Bronchial epithelial cell (primary cell): ENCODE data around the gene ART4. TPM values are rescaled to one million over a fixed set of nuclear protein-coding genes. Genes with fewer than 3 reads are reported as not detected.

ENCODE experiments used
- DNase-seq: peaks from one replicate; pipeline ENCODE4 v3.0.0-alpha.2; 2010; ENCODE audit warnings: low read depth
- FAIRE-seq: peaks from 2 replicates; lab custom pipeline; 2011; peaks lifted over from hg19 to GRCh38; lab: Jason Lieb, UNC
- H3K27me3 ChIP-seq: 2 replicates; pipeline ENCODE4 v1.5.1; 2011; ENCODE audit warnings: low read length; ENCODE audit not compliant: control insufficient read depth, insufficient read depth
- H3K36me3 ChIP-seq: 2 replicates; pipeline ENCODE4 v1.5.1; 2011; ENCODE audit warnings: low read length; ENCODE audit not compliant: control insufficient read depth, insufficient read depth
- H3K4me3 ChIP-seq: 2 replicates; pipeline ENCODE4 v1.5.1; 2011; ENCODE audit warnings: mild to moderate bottlenecking, low read depth, low read length, control low read depth
- CTCF ChIP-seq: IDR thresholded peaks from 2 replicates; pipeline ENCODE4 v1.5.1; 2011; ENCODE audit warnings: mild to moderate bottlenecking, moderate library complexity, low read length, control low read depth, inconsistent platforms; ENCODE audit not compliant: insufficient read depth, severe bottlenecking
- total RNA-seq: library from RNA; depleted of rRNA; stranded (reverse); fragments of >200 nt; gene quantifications from 2 replicates; pipeline ENCODE4 v1.2.1, GENCODE V29; 2014

ART4 gene
- total RNA-seq, 1 donor from 2014 or later, result not detected

- peak; percentile 64 for TF ChIP-seq CTCF
- DNase-seq (peak; percentile 37), FAIRE-seq (no peak)
- Histone ChIP-seq H3K36me3 (no peaks in the 10 kb centered on the region), H3K4me3 (no peak overlapping the region), H3K27me3 (no peaks in the 10 kb centered on the region)
These were observed 32.3 kb downstream of the ART4 start for GRCh38 chr12:14810953-14811483.

- no peak for FAIRE-seq
- H3K27me3 ChIP-seq, result no peaks in the 10 kb centered on the region
These were observed 33.0 kb downstream of the ART4 start for GRCh38 chr12:14810167-14810952.

GRCh38 chr12:14803830-14804160, 39.5 kb downstream of the ART4 start:
- FAIRE-seq, result no peak
- no peak for TF ChIP-seq CTCF
- Histone ChIP-seq H3K27me3 (no peaks in the 10 kb centered on the region), H3K36me3 (peaks cover 2% of the 10 kb centered on the region), H3K4me3 (peak overlapping the region; percentile 78)
- DNase-seq, result no peak

More at GRCh38 chr12:14810167-14810952, 33.0 kb downstream of the ART4 start:
- TF ChIP-seq CTCF, result no peak
- DNase-seq, result no peak
- H3K4me3 ChIP-seq, result no peak overlapping the region
- H3K36me3 ChIP-seq, result no peaks in the 10 kb centered on the region

GRCh38 chr12:14803011-14803829, 40.1 kb downstream of the ART4 start, which contains the start of the genes C12orf60 and WBP11:
Gene C12orf60 (plus strand): TSS chr12:14803670. CDS start chr12:14822936, 19,266 bp downstream.
Gene WBP11 (minus strand): TSS chr12:14803478. CDS start chr12:14801383, 2,095 bp downstream.
- Histone ChIP-seq H3K4me3 (peak within 1 kb of the TSS; percentile 80), H3K36me3 (peaks cover 2% of the 10 kb centered on the region), H3K27me3 (no peaks in the 10 kb centered on the region)
- TF ChIP-seq CTCF, result no peak
- FAIRE-seq (peak; percentile 81), DNase-seq (peak; percentile 99)

- FAIRE-seq, result no peak
- peak overlapping the region; percentile 80 for H3K4me3 ChIP-seq
- H3K36me3 ChIP-seq, result peaks cover 2% of the 10 kb centered on the region
- no peak for TF ChIP-seq CTCF
- no peak for DNase-seq
- no peaks in the 10 kb centered on the region for H3K27me3 ChIP-seq
These were observed 40.7 kb downstream of the ART4 start for GRCh38 chr12:14802721-14803010.
